HepG2 (cell line): ENCODE results near the gene ZNF506. TPM values are rescaled to one million over a fixed set of nuclear protein-coding genes. Genes with fewer than 3 reads are reported as not detected.

Source experiments
- ARNT ChIP-seq: fragments of 450-650 bp; IDR thresholded peaks from 2 replicates; pipeline ENCODE4 v1.6.1; 2017
- KDM4B ChIP-seq: sonication (generic); formaldehyde crosslinking; IDR thresholded peaks from 2 replicates; pipeline ENCODE4 v1.4.0; 2020; ENCODE audit warnings: missing genetic modification reagents
- KDM5A ChIP-seq: fragments of 200-600 bp; sonication (generic); IDR thresholded peaks from 2 replicates; pipeline ENCODE4 v1.7.0; 2018; ENCODE audit warnings: antibody characterized with exemption, mild to moderate bottlenecking, low read length, borderline replicate concordance
- ZNF205 ChIP-seq: IDR thresholded peaks from 2 replicates; pipeline ENCODE4 v1.6.1; 2018; ENCODE audit warnings: missing biosample characterization, missing genetic modification reagents
- ZNF224 ChIP-seq: sonication (generic); formaldehyde crosslinking; IDR thresholded peaks from 2 replicates; pipeline ENCODE4 v1.5.0; 2020; ENCODE audit warnings: mild to moderate bottlenecking, missing genetic modification reagents
- ZNF382 ChIP-seq: sonication (generic); formaldehyde crosslinking; IDR thresholded peaks from 2 replicates; pipeline ENCODE4 v1.5.0; 2020; ENCODE audit warnings: missing genetic modification reagents, mild to moderate bottlenecking, borderline replicate concordance
- ZNF543 ChIP-seq: sonication (generic); formaldehyde crosslinking; IDR thresholded peaks from 2 replicates; pipeline ENCODE4 v1.4.0; 2020; ENCODE audit warnings: mild to moderate bottlenecking, missing genetic modification reagents
- ZNF577 ChIP-seq: sonication (generic); formaldehyde crosslinking; IDR thresholded peaks from 2 replicates; pipeline ENCODE4 v1.4.0; 2020; ENCODE audit warnings: mild to moderate bottlenecking, low read depth, missing genetic modification reagents, borderline replicate concordance
- polyA plus RNA-seq, 8 experiments: library from polyadenylated mRNA; depleted of rRNA in 3 of 8; stranded (reverse) in 7 of 8; unstranded in 1 of 8; fragments of >200 nt; fragmentation: Illumina TruSeq in 4 of 8; extraction: Trizol in 4 of 8; gene quantifications; 2 replicates each; pipeline versions ENCODE4 v1.2.1 to v1.2.3, GENCODE V29; 2011 to 2016; ENCODE audit warnings: low read depth in 4 of 8, missing spikeins in 1 of 8, mixed read lengths in 1 of 8; ENCODE audit not compliant: insufficient read depth in 1 of 8
- total RNA-seq, 5 experiments: library from RNA; depleted of rRNA; stranded (reverse); fragments of >200 nt; fragmentation: Illumina TruSeq; extraction: Trizol; gene quantifications; 2 replicates each; pipeline ENCODE4 v1.2.3, GENCODE V29; 2016; ENCODE audit warnings: low read depth in 1 of 5
- TF ChIP-seq, protein P1 (sequence below): sonication (generic); formaldehyde crosslinking; IDR thresholded peaks from 2 replicates; pipeline ENCODE4 v1.4.0; 2020; ENCODE audit warnings: mild to moderate bottlenecking, missing genetic modification reagents
- TF ChIP-seq, protein P2 (sequence below): sonication (generic); formaldehyde crosslinking; IDR thresholded peaks from 2 replicates; pipeline ENCODE4 v1.5.0; 2020; ENCODE audit warnings: mild to moderate bottlenecking, low read depth, missing genetic modification reagents, borderline replicate concordance
- TF ChIP-seq, protein P3 (sequence below), 2 experiments: IDR thresholded peaks; 2 replicates each; pipeline ENCODE4 v1.6.1; 2011 to 2012; ENCODE audit warnings: low read length in 2 of 2, borderline replicate concordance in 1 of 2, low read depth in 1 of 2, mild to moderate bottlenecking in 1 of 2, moderate library complexity in 1 of 2
- TF ChIP-seq, protein P4 (sequence below): sonication (generic); formaldehyde crosslinking; IDR thresholded peaks from 2 replicates; pipeline ENCODE4 v1.4.0; 2020; ENCODE audit warnings: mild to moderate bottlenecking, missing genetic modification reagents, borderline replicate concordance

Gene ZNF506
- total and polyA plus RNA-seq, 2 of the 13 experiments (the other 11 are each of a cell fraction or from before 2014, with no cell fraction given): not detected

DNA sequence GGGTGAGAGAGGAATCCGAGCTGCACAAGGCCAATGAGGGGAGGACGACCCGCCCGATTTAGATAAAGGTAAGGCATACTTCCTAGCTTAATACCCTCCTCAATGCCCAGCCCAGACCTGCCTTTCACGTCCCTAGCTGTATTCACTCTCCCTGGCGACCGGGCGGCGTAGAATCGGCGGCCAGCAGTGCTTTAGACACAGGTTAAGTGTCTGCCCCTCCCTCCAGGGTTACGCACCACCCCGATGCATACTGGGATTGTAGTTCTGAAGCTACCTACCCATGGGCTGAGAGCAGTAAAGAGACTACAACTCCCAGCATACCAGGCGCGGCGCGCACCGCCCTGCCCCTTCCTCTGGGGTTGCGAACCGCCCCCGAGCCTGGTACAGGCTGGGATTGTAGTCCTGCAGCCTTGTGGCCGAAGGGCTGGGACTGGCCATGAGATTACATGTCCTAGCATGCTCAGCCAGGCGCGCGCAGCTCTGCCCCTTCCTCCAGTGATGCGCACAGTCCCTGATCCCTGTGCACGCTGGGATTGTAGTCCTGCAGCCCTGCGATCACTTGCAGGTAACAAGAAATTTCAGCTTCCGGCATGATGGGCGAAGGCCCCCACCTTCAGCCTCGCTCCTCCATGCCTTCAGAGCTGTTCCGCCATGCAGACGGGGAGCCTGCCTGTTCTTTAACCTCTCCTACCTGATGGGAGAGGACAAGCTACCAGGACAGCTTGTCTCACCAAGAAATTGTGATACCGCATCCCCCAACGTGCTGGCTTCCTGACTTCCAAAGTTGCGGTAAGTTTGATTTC, 45.1 kb downstream of the ZNF506 start (continued):
- peak; percentile 87 for TF ChIP-seq ZNF224 (CRISPR knock-in tag)
- no peak; the same call in 1 of the 2 replicates for TF ChIP-seq ZNF543 (CRISPR knock-in tag)
- TF ChIP-seq, protein P1, sequence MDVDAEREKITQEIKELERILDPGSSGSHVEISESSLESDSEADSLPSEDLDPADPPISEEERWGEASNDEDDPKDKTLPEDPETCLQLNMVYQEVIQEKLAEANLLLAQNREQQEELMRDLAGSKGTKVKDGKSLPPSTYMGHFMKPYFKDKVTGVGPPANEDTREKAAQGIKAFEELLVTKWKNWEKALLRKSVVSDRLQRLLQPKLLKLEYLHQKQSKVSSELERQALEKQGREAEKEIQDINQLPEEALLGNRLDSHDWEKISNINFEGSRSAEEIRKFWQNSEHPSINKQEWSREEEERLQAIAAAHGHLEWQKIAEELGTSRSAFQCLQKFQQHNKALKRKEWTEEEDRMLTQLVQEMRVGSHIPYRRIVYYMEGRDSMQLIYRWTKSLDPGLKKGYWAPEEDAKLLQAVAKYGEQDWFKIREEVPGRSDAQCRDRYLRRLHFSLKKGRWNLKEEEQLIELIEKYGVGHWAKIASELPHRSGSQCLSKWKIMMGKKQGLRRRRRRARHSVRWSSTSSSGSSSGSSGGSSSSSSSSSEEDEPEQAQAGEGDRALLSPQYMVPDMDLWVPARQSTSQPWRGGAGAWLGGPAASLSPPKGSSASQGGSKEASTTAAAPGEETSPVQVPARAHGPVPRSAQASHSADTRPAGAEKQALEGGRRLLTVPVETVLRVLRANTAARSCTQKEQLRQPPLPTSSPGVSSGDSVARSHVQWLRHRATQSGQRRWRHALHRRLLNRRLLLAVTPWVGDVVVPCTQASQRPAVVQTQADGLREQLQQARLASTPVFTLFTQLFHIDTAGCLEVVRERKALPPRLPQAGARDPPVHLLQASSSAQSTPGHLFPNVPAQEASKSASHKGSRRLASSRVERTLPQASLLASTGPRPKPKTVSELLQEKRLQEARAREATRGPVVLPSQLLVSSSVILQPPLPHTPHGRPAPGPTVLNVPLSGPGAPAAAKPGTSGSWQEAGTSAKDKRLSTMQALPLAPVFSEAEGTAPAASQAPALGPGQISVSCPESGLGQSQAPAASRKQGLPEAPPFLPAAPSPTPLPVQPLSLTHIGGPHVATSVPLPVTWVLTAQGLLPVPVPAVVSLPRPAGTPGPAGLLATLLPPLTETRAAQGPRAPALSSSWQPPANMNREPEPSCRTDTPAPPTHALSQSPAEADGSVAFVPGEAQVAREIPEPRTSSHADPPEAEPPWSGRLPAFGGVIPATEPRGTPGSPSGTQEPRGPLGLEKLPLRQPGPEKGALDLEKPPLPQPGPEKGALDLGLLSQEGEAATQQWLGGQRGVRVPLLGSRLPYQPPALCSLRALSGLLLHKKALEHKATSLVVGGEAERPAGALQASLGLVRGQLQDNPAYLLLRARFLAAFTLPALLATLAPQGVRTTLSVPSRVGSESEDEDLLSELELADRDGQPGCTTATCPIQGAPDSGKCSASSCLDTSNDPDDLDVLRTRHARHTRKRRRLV (CRISPR knock-in tag): no peak
- no peak for TF ChIP-seq ARNT
- no peak; the same call in 1 of the 2 replicates for TF ChIP-seq KDM5A
- TF ChIP-seq, protein P2, sequence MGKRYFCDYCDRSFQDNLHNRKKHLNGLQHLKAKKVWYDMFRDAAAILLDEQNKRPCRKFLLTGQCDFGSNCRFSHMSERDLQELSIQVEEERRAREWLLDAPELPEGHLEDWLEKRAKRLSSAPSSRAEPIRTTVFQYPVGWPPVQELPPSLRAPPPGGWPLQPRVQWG: no peak
- TF ChIP-seq, protein P3, sequence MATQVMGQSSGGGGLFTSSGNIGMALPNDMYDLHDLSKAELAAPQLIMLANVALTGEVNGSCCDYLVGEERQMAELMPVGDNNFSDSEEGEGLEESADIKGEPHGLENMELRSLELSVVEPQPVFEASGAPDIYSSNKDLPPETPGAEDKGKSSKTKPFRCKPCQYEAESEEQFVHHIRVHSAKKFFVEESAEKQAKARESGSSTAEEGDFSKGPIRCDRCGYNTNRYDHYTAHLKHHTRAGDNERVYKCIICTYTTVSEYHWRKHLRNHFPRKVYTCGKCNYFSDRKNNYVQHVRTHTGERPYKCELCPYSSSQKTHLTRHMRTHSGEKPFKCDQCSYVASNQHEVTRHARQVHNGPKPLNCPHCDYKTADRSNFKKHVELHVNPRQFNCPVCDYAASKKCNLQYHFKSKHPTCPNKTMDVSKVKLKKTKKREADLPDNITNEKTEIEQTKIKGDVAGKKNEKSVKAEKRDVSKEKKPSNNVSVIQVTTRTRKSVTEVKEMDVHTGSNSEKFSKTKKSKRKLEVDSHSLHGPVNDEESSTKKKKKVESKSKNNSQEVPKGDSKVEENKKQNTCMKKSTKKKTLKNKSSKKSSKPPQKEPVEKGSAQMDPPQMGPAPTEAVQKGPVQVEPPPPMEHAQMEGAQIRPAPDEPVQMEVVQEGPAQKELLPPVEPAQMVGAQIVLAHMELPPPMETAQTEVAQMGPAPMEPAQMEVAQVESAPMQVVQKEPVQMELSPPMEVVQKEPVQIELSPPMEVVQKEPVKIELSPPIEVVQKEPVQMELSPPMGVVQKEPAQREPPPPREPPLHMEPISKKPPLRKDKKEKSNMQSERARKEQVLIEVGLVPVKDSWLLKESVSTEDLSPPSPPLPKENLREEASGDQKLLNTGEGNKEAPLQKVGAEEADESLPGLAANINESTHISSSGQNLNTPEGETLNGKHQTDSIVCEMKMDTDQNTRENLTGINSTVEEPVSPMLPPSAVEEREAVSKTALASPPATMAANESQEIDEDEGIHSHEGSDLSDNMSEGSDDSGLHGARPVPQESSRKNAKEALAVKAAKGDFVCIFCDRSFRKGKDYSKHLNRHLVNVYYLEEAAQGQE (IDR thresholded peaks at IDR 0.05; ENCODE audit: borderline replicate concordance in 1 of 2, low read depth in 1 of 2, low read length in 2 of 2): no peak
- no peak for TF ChIP-seq ZNF577 (CRISPR knock-in tag)
- TF ChIP-seq, protein P4, sequence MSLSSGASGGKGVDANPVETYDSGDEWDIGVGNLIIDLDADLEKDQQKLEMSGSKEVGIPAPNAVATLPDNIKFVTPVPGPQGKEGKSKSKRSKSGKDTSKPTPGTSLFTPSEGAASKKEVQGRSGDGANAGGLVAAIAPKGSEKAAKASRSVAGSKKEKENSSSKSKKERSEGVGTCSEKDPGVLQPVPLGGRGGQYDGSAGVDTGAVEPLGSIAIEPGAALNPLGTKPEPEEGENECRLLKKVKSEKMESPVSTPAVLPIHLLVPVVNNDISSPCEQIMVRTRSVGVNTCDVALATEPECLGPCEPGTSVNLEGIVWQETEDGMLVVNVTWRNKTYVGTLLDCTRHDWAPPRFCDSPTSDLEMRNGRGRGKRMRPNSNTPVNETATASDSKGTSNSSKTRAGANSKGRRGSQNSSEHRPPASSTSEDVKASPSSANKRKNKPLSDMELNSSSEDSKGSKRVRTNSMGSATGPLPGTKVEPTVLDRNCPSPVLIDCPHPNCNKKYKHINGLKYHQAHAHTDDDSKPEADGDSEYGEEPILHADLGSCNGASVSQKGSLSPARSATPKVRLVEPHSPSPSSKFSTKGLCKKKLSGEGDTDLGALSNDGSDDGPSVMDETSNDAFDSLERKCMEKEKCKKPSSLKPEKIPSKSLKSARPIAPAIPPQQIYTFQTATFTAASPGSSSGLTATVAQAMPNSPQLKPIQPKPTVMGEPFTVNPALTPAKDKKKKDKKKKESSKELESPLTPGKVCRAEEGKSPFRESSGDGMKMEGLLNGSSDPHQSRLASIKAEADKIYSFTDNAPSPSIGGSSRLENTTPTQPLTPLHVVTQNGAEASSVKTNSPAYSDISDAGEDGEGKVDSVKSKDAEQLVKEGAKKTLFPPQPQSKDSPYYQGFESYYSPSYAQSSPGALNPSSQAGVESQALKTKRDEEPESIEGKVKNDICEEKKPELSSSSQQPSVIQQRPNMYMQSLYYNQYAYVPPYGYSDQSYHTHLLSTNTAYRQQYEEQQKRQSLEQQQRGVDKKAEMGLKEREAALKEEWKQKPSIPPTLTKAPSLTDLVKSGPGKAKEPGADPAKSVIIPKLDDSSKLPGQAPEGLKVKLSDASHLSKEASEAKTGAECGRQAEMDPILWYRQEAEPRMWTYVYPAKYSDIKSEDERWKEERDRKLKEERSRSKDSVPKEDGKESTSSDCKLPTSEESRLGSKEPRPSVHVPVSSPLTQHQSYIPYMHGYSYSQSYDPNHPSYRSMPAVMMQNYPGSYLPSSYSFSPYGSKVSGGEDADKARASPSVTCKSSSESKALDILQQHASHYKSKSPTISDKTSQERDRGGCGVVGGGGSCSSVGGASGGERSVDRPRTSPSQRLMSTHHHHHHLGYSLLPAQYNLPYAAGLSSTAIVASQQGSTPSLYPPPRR (CRISPR knock-in tag): no peak
- TF ChIP-seq KDM4B (CRISPR knock-in tag): 0 out of 2 replicates have a peak, but pooled peaks have one; percentile 14
- TF ChIP-seq ZNF205 (CRISPR knock-in tag): no peak; the same call in 1 of the 2 replicates
- TF ChIP-seq ZNF382 (CRISPR knock-in tag): no peak
